ENCODE data around the gene RBM5. TPM values are rescaled to one million over a fixed set of nuclear protein-coding genes. Genes with fewer than 3 reads are reported as not detected.

RBM5 gene
- total RNA-seq, 1 donor from 2014 or later = 213 TPM

DNA sequence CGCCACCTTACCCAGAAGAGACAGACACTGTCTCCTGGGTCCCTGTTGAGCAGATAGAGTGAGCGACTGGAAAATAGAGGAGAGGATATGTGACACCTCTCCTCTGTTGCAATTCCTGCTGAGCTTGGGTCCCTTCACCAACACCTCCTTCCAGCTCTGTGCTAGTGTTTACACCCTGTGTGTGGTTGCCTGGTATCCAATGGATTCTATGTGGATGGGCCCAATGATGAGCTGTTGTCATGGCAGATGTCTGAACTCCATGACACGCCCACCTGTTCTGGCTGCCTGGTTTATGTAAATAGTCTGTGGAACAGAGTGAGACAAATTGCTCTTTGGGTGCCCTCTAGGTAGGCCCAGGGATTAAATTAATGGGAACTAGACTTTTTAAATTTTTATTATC, 23.7 kb downstream of the RBM5 start:
- H3K36me3 Mint-ChIP-seq (ENCODE audit: unreplicated experiment) = peaks cover 72% of the 10 kb centered on the region
- H3K27me3 Mint-ChIP-seq (ENCODE audit: unreplicated experiment) = no peaks in the 10 kb centered on the region
- H3K4me3 Mint-ChIP-seq (ENCODE audit: unreplicated experiment) = no peak overlapping the region
- TF ChIP-seq, protein P1, sequence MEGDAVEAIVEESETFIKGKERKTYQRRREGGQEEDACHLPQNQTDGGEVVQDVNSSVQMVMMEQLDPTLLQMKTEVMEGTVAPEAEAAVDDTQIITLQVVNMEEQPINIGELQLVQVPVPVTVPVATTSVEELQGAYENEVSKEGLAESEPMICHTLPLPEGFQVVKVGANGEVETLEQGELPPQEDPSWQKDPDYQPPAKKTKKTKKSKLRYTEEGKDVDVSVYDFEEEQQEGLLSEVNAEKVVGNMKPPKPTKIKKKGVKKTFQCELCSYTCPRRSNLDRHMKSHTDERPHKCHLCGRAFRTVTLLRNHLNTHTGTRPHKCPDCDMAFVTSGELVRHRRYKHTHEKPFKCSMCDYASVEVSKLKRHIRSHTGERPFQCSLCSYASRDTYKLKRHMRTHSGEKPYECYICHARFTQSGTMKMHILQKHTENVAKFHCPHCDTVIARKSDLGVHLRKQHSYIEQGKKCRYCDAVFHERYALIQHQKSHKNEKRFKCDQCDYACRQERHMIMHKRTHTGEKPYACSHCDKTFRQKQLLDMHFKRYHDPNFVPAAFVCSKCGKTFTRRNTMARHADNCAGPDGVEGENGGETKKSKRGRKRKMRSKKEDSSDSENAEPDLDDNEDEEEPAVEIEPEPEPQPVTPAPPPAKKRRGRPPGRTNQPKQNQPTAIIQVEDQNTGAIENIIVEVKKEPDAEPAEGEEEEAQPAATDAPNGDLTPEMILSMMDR (IDR thresholded peaks at IDR 0.05) = no peak
- no peak overlapping the region for H3K27ac Mint-ChIP-seq (ENCODE audit: unreplicated experiment)
- no peaks in the 10 kb centered on the region for H3K4me1 Mint-ChIP-seq (ENCODE audit: unreplicated experiment)
- DNase-seq (ENCODE audit: extremely low spot score, unreplicated experiment) = no peak
- H3K9me3 Mint-ChIP-seq (ENCODE audit: unreplicated experiment) = no peaks in the 10 kb centered on the region

- no peak for DNase-seq (ENCODE audit: extremely low spot score, unreplicated experiment)
- TF ChIP-seq, protein P1 (IDR thresholded peaks at IDR 0.05) = no peak
- Mint-ChIP-seq H3K36me3 (ENCODE audit: unreplicated experiment) (peaks cover 55% of the 10 kb centered on the region), H3K27me3 (ENCODE audit: unreplicated experiment) (no peaks in the 10 kb centered on the region), H3K4me3 (ENCODE audit: unreplicated experiment) (no peak overlapping the region), H3K9me3 (ENCODE audit: unreplicated experiment) (no peaks in the 10 kb centered on the region), H3K4me1 (ENCODE audit: unreplicated experiment) (peaks cover 8% of the 10 kb centered on the region), H3K27ac (ENCODE audit: unreplicated experiment) (no peak overlapping the region)
These were observed 28.4 kb downstream of the RBM5 start for GRCh38 chr3:50117120-50117519.

DNA sequence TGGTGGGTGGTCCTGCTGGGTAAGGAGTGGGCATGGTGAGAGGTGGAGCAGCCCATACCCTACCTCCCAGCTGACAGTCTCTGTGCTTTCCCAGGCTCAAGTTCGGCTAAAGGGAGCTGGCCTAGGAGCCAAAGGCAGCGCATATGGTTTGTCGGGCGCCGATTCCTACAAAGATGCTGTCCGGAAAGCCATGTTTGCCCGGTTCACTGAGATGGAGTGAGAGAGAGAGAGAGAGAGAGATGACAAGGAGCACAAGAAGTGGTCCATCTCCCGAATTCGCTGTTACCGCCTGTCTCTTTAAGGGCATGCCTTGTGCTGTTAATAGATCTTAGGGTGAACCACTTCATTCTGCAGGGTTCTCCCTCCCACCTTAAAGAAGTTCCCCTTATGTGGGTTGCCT, 29.5 kb downstream of the RBM5 start:
- H3K36me3 Mint-ChIP-seq (ENCODE audit: unreplicated experiment) = peaks cover 51% of the 10 kb centered on the region
- H3K27me3 Mint-ChIP-seq (ENCODE audit: unreplicated experiment) = no peaks in the 10 kb centered on the region
- peaks cover 14% of the 10 kb centered on the region for H3K4me1 Mint-ChIP-seq (ENCODE audit: unreplicated experiment)
- TF ChIP-seq, protein P1 (IDR thresholded peaks at IDR 0.05) = no peak
- H3K9me3 Mint-ChIP-seq (ENCODE audit: unreplicated experiment) = no peaks in the 10 kb centered on the region
- H3K27ac Mint-ChIP-seq (ENCODE audit: unreplicated experiment) = no peak overlapping the region
- H3K4me3 Mint-ChIP-seq (ENCODE audit: unreplicated experiment) = no peak overlapping the region
- no peak for DNase-seq (ENCODE audit: extremely low spot score, unreplicated experiment)

GRCh38 chr3:50119786-50120185, 31.1 kb downstream of the RBM5 start:
- no peak for DNase-seq (ENCODE audit: extremely low spot score, unreplicated experiment)
- Mint-ChIP-seq H3K27ac (ENCODE audit: unreplicated experiment) (no peak overlapping the region), H3K4me1 (ENCODE audit: unreplicated experiment) (peaks cover 25% of the 10 kb centered on the region)

GRCh38 chr3:50120364-50121071, 31.8 kb downstream of the RBM5 start:
- TF ChIP-seq, protein P1 (IDR thresholded peaks at IDR 0.05) = no peak
- peaks cover 33% of the 10 kb centered on the region for H3K36me3 Mint-ChIP-seq (ENCODE audit: unreplicated experiment)
- H3K9me3 Mint-ChIP-seq (ENCODE audit: unreplicated experiment) = no peaks in the 10 kb centered on the region
- H3K4me1 Mint-ChIP-seq (ENCODE audit: unreplicated experiment) = peaks cover 29% of the 10 kb centered on the region
- no peaks in the 10 kb centered on the region for H3K27me3 Mint-ChIP-seq (ENCODE audit: unreplicated experiment)
- no peak overlapping the region for H3K27ac Mint-ChIP-seq (ENCODE audit: unreplicated experiment)
- no peak overlapping the region for H3K4me3 Mint-ChIP-seq (ENCODE audit: unreplicated experiment)
- no peak for DNase-seq (ENCODE audit: extremely low spot score, unreplicated experiment)

More at GRCh38 chr3:50119786-50120185, 31.1 kb downstream of the RBM5 start:
- H3K36me3 Mint-ChIP-seq (ENCODE audit: unreplicated experiment) = peaks cover 38% of the 10 kb centered on the region
- no peaks in the 10 kb centered on the region for H3K27me3 Mint-ChIP-seq (ENCODE audit: unreplicated experiment)
- H3K9me3 Mint-ChIP-seq (ENCODE audit: unreplicated experiment) = no peaks in the 10 kb centered on the region
- TF ChIP-seq, protein P1 (IDR thresholded peaks at IDR 0.05) = no peak
- H3K4me3 Mint-ChIP-seq (ENCODE audit: unreplicated experiment) = no peak overlapping the region
